Measurements from ENCODE around the gene C17orf75. TPM values are rescaled to one million over a fixed set of nuclear protein-coding genes. Genes with fewer than 3 reads are reported as not detected.

Gene C17orf75
- total RNA-seq, 2 experiments from 2014 or later: 66.1 to 70.9 TPM

DNA sequence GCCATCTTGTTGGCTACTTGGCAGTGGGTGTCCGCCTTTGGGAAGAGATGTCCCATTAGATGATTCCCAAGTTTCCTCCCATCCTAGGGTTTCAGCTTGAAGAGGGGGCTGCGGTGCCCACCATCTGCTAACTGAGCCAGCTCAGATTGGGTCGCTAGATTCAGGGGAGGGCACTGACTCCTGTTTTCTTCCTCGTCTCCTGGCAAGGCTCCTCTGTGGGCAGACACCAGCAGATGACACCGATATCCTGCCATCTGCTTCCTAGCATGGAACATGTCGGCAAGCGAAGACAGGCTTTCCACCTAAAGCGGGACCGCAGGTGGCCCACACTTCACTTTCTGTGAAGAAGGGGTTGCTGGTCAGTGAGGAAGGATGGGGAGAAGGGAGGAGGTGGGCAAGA, 27.3 kb downstream of the C17orf75 start:
- Histone ChIP-seq H3K4me3 (ENCODE audit: low read depth, low read length, poor library complexity, severe bottlenecking) (no peak overlapping the region), H3K4me1 (ENCODE audit: insufficient read depth, low read length, poor library complexity, severe bottlenecking) (peaks cover 32% of the 10 kb centered on the region), H3K79me2 (ENCODE audit: insufficient read depth, low read depth, low read length) (no peaks in the 10 kb centered on the region), H3K9me2 (ENCODE audit: insufficient read depth, low read length) (no peaks in the 10 kb centered on the region), H2AFZ (ENCODE audit: low read length) (no peak overlapping the region), H4K20me1 (ENCODE audit: insufficient read depth, low read length) (no peaks in the 10 kb centered on the region), H3K9me3 (ENCODE audit: low read length) (no peaks in the 10 kb centered on the region), H3K36me3 (ENCODE audit: insufficient read depth, low read length) (no peaks in the 10 kb centered on the region), H3K27ac (ENCODE audit: low read depth, low read length, poor library complexity, severe bottlenecking) (no peak overlapping the region), H3K4me2 (ENCODE audit: low read length) (no peak overlapping the region)
- ChIA-PET POLR2A (interaction anchor here (0.6 kb wide), 1 partner anchor 96 kb away, joined by 3 read pairs; no protein-coding TSS in a partner anchor), CTCF (ENCODE audit: unreplicated experiment) (no interaction called here)
- no TSS peak for BruUV-seq (replicated peaks)
- no peak for DNase-seq (ENCODE audit: low spot score)
- no peak for TF ChIP-seq EZH2phosphoT487 (IDR thresholded peaks at IDR 0.05; ENCODE audit: borderline replicate concordance, low read depth, low read length)
- TF ChIP-seq, protein P1, sequence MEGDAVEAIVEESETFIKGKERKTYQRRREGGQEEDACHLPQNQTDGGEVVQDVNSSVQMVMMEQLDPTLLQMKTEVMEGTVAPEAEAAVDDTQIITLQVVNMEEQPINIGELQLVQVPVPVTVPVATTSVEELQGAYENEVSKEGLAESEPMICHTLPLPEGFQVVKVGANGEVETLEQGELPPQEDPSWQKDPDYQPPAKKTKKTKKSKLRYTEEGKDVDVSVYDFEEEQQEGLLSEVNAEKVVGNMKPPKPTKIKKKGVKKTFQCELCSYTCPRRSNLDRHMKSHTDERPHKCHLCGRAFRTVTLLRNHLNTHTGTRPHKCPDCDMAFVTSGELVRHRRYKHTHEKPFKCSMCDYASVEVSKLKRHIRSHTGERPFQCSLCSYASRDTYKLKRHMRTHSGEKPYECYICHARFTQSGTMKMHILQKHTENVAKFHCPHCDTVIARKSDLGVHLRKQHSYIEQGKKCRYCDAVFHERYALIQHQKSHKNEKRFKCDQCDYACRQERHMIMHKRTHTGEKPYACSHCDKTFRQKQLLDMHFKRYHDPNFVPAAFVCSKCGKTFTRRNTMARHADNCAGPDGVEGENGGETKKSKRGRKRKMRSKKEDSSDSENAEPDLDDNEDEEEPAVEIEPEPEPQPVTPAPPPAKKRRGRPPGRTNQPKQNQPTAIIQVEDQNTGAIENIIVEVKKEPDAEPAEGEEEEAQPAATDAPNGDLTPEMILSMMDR (conservative IDR thresholded peaks at IDR 0.05; ENCODE audit: low read length): no peak
- intact Hi-C loops (cut with micrococcal nuclease; ENCODE audit: unreplicated experiment): no loop called here

DNA sequence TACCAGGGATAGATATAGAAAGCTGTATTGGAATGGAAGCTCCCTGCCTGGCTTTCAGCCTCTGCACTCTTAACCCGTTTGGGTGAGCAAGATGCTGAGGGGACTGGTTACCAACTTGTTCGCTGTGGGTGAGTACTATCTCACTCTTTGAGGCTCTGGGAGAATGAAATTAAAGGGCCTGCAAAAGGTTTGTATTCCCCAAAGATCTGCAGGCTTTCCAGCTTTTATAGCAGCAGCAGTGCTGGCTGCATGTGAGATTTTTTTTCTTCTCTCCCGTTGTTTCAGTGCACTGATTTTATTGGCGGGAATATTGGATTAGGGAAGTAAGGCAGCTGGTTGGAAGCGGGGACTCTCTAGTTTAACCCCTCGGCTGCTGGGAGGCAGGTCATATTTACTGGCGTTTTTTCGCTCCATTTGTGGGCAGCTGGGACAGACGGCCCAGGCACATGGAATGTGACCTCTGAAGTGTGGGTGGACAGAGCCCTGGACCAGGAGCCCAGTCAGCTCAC, 30.9 kb downstream of the C17orf75 start:
- CTCF ChIA-PET (ENCODE audit: unreplicated experiment): no interaction called here
- Histone ChIP-seq H3K4me2 (ENCODE audit: low read length) (peak overlapping the region; percentile 63), H3K4me3 (ENCODE audit: low read depth, low read length, poor library complexity, severe bottlenecking) (peak overlapping the region; percentile 29), H3K9me2 (ENCODE audit: insufficient read depth, low read length) (no peaks in the 10 kb centered on the region), H3K79me2 (ENCODE audit: insufficient read depth, low read depth, low read length) (no peaks in the 10 kb centered on the region), H3K27ac (ENCODE audit: low read depth, low read length, poor library complexity, severe bottlenecking) (peak overlapping the region; percentile 69), H2AFZ (ENCODE audit: low read length) (peak overlapping the region; percentile 67; the same call in 1 of the 2 replicates), H4K20me1 (ENCODE audit: insufficient read depth, low read length) (no peaks in the 10 kb centered on the region), H3K4me1 (ENCODE audit: insufficient read depth, low read length, poor library complexity, severe bottlenecking) (peaks cover 28% of the 10 kb centered on the region), H3K36me3 (ENCODE audit: insufficient read depth, low read length) (no peaks in the 10 kb centered on the region), H3K9me3 (ENCODE audit: low read length) (no peaks in the 10 kb centered on the region)
- peak; percentile 36 for DNase-seq (ENCODE audit: low spot score)
- POLR2A ChIA-PET: interaction anchor here (0.6 to 1.4 kb wide), 5 partner anchors 16 to 468 kb away, joined by 3 to 6 read pairs (median 4); no protein-coding TSS in a partner anchor
- no peak for TF ChIP-seq EZH2phosphoT487 (IDR thresholded peaks at IDR 0.05; ENCODE audit: borderline replicate concordance, low read depth, low read length)
- TF ChIP-seq, protein P1 (conservative IDR thresholded peaks at IDR 0.05; ENCODE audit: low read length): no peak
- no TSS peak for BruUV-seq (replicated peaks)
- intact Hi-C loops (cut with micrococcal nuclease; ENCODE audit: unreplicated experiment): no loop called here

DNA sequence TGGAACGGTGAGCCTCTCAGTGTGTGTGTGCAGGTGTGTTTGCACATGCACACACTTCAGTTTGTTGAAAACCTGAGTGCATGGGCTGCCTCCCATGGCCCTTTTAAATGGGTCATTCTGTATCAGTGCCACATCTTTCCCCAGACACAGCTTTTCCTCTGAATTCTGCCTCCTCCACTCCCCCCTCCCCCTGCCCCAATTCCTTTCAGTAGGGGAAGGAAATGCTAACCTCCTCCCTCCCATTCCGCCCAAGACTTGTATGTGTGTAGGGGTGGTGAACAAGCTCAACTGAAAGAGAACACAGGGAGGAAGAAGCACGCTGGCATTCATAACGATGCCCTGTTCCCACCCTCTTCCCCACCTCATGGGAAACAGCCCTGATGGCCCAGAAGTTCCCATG, 34.3 kb downstream of the C17orf75 start:
- Histone ChIP-seq H3K36me3 (ENCODE audit: insufficient read depth, low read length) (no peaks in the 10 kb centered on the region), H4K20me1 (ENCODE audit: insufficient read depth, low read length) (no peaks in the 10 kb centered on the region), H3K79me2 (ENCODE audit: insufficient read depth, low read depth, low read length) (no peaks in the 10 kb centered on the region), H3K4me2 (ENCODE audit: low read length) (no peak overlapping the region), H3K4me3 (ENCODE audit: low read depth, low read length, poor library complexity, severe bottlenecking) (no peak overlapping the region), H3K27ac (ENCODE audit: low read depth, low read length, poor library complexity, severe bottlenecking) (no peak overlapping the region), H3K9me3 (ENCODE audit: low read length) (no peaks in the 10 kb centered on the region), H2AFZ (ENCODE audit: low read length) (no peak overlapping the region), H3K4me1 (ENCODE audit: insufficient read depth, low read length, poor library complexity, severe bottlenecking) (peaks cover 23% of the 10 kb centered on the region), H3K9me2 (ENCODE audit: insufficient read depth, low read length) (no peaks in the 10 kb centered on the region)
- CTCF ChIA-PET (ENCODE audit: unreplicated experiment): no interaction called here
- intact Hi-C loops (cut with micrococcal nuclease; ENCODE audit: unreplicated experiment): no loop called here
- DNase-seq (ENCODE audit: low spot score): no peak
- no TSS peak for BruUV-seq (replicated peaks)
- POLR2A ChIA-PET: no interaction called here
- TF ChIP-seq, protein P1 (conservative IDR thresholded peaks at IDR 0.05; ENCODE audit: low read length): no peak
- TF ChIP-seq EZH2phosphoT487 (IDR thresholded peaks at IDR 0.05; ENCODE audit: borderline replicate concordance, low read depth, low read length): no peak
